Skeletal muscle tissue (tissue), 4 donors: ENCODE data around the gene AFF1. TPM values are rescaled to one million over a fixed set of nuclear protein-coding genes. Genes with fewer than 3 reads are reported as not detected.
"Not testable (repeated sequence)": the region's sequence is repeated elsewhere in the genome, so short reads cannot be mapped to it uniquely, and the experiment has no call there.

Experiments
- H3K27ac ChIP-seq: one replicate; pipeline ENCODE4 v1.7.0; 2013; ENCODE audit warnings: mild to moderate bottlenecking, low read depth, low read length, inconsistent platforms
- H3K27me3 ChIP-seq, 3 donors: one replicate each; pipeline ENCODE4 v1.7.0; 2013; ENCODE audit warnings: low read length in 3 of 3; ENCODE audit not compliant: control insufficient read depth in 3 of 3, insufficient read depth in 3 of 3
- H3K36me3 ChIP-seq, 3 donors: one replicate each; pipeline ENCODE4 v1.7.0; 2013; ENCODE audit warnings: low read length in 3 of 3; ENCODE audit not compliant: control insufficient read depth in 3 of 3, insufficient read depth in 3 of 3
- H3K4me1 ChIP-seq, 3 donors: one replicate each; pipeline ENCODE4 v1.7.0; 2013; ENCODE audit warnings: low read length in 3 of 3, mild to moderate bottlenecking in 3 of 3; ENCODE audit not compliant: control insufficient read depth in 3 of 3, insufficient read depth in 3 of 3
- H3K4me3 ChIP-seq, 3 donors: one replicate each; pipeline ENCODE4 v1.7.0; 2013; ENCODE audit warnings: low read length in 3 of 3
- H3K9ac ChIP-seq, 3 donors: one replicate each; pipeline ENCODE4 v1.7.0; 2013; ENCODE audit warnings: low read length in 3 of 3, mild to moderate bottlenecking in 3 of 3, moderate library complexity in 2 of 3, low read depth in 1 of 3
- H3K9me3 ChIP-seq, 3 donors: one replicate each; pipeline ENCODE4 v1.7.0; 2013; ENCODE audit warnings: low read length in 3 of 3; ENCODE audit not compliant: control insufficient read depth in 3 of 3
- total RNA-seq: library from RNA; depleted of rRNA; stranded (reverse); fragments of >200 nt; gene quantifications from one replicate; pipeline ENCODE4 v1.2.3, GENCODE V29; 2014
- donor health status: Osteomylitis.

The AFF1 gene
- total RNA-seq, 1 donor from 2014 or later, result 21.9 TPM

DNA sequence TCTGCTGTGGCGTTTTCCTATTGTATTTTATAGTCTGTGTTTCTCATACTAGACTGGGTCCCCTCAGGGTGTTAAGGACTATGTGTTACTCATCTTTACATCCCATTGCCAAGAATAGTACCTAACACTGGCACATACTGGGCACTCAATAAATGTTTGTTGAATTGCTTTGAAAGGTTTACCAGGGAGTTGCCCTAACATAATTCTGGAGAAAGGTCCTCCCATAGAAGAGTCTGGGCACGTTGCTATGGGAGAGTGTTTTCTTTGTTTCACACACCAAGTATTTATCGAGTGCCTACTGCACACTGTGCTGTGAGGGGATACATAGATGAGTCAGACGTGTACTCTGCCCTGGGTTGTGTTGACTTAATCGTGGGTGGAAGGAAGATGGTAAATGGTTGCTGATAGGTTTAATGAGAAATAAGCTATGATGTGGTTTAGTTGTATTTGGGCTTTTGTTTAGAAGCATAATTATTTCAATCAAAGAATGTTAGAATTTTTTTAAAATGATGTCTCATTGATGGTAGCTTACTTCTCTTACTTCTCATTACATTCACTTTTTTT, 42.9 kb downstream of the AFF1 start:
- Histone ChIP-seq H3K36me3 (peaks cover 0 to 8% (median 0%) of the 10 kb centered on the region in 3 donors), H3K27ac (no peak overlapping the region), H3K9ac (no peak overlapping the region), H3K4me3 (no peak overlapping the region), H3K9me3 (no peaks in the 10 kb centered on the region), H3K4me1 (peaks cover 3 to 5% (median 4%) of the 10 kb centered on the region in 3 donors), H3K27me3 (no peaks in the 10 kb centered on the region)

DNA sequence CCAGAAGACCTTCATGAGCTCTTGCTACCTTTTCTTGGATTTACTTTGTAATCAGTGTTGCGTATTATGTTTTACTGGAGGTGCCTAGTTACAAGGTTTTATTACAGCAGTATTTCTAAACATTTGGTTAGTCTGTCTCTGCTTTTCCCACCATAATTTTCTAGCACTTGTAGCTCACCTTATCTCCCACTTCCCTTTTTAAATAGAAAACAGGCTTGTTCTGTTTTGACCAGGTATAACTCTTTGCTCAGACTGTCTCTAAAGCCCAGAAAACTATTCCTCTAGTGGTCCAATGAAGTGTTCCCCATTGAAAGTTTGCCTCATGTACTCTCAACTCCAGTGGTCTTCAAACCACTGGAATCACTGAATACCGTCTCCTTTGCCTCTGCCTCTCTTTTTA, 43.9 kb downstream of the AFF1 start:
- no peaks in the 10 kb centered on the region for H3K9me3 ChIP-seq

DNA sequence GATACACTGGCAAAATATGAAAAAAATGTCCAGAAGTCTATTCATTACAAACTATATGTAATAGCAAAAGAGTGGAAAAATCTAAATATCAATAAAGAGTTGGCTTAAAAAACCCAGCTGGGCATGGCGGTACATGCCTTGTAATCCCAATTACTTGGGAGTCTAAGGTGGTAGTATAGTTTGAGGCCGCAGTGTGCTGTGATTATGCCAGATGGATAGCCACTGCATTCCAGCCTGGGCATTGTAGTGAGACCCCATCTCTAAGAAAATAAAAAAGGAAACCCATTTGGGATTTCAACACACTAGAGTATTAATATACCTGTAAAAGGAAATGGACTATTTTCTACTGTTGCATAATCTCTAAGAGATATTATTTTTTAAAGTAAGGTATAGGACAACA, 45.4 kb downstream of the AFF1 start:
- Histone ChIP-seq H3K27ac (no peak overlapping the region), H3K4me1 (no peaks in the 10 kb centered on the region), H3K36me3 (peaks cover 0 to 8% (median 0%) of the 10 kb centered on the region in 3 donors), H3K4me3 (no peak overlapping the region), H3K9ac (no peak overlapping the region), H3K9me3 (no peaks in the 10 kb centered on the region), H3K27me3 (no peaks in the 10 kb centered on the region)

More for the DNA sequence above, 43.9 kb downstream of the AFF1 start:
- Histone ChIP-seq H3K4me3 (no peak overlapping the region), H3K27ac (no peak overlapping the region), H3K9ac (no peak overlapping the region), H3K36me3 (peaks cover 0 to 8% (median 0%) of the 10 kb centered on the region in 3 donors), H3K4me1 (no peaks in the 10 kb centered on the region), H3K27me3 (no peaks in the 10 kb centered on the region)

DNA sequence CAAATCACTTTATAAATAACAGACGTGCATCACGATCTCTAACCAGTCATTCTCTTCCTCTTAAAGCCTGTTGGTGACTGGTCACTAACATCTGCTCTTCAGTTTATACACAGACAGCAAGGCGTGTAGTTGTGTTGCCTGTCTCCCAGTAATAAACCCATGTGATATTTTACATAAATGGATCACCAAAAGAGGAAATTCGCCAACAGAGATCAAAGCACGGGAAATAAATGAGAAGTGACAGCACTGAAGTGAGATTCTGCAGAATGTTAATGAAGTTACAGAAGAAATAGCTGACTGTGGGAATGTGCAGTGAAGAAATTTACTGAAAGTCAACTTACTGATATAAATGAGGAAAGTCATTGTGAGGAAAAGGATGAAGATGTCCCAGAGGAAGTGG, 47.0 kb downstream of the AFF1 start:
- no peak overlapping the region for H3K27ac ChIP-seq
- no peaks in the 10 kb centered on the region for H3K4me1 ChIP-seq
- no peaks in the 10 kb centered on the region for H3K9me3 ChIP-seq
- H3K36me3 ChIP-seq, result peaks cover 0 to under 1% (median 0%) of the 10 kb centered on the region in 3 donors
- H3K4me3 ChIP-seq, result no peak overlapping the region
- H3K27me3 ChIP-seq, result no peaks in the 10 kb centered on the region
- H3K9ac ChIP-seq, result no peak overlapping the region

DNA sequence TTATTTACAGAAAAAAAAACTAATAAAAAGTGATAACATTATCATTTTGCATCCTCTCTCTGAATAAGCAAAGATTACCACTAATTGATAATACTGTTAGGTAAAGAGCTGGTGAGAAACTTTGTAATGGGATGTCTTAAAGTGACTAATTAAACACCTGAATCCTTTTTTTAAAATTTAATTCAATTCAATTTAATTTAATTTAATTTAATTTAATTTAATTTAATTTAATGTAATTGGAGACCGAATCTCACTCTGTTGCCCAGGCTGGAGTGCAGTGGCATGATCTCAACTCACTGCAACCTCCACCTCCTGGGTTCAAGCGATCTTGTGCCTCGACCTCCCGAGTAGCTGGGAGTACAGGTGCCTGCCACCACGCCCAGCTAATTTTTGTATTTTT, 51.0 kb downstream of the AFF1 start:
- not testable (repeated sequence) for H3K4me3 ChIP-seq, H3K9ac ChIP-seq

DNA sequence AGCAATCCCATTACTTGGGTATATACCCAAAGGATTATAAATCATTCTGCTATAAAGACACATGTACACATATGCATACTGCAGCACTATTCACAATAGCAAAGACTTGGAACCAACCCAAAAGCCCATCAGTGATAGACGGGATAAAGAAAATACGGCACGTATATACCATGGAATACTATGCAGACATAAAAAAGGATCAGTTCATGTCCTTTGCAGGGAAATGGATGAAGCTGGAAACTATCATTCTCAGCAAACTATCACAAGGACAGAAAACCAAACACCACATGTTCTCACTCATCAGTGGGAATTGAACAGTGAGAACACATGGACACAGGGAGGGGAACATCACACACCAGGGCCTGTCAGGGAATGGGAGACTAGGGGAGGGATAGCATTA, 54.8 kb downstream of the AFF1 start:
- not testable (repeated sequence) for H3K9me3 ChIP-seq, H3K4me1 ChIP-seq, H3K27ac ChIP-seq, H3K4me3 ChIP-seq, H3K9ac ChIP-seq, H3K27me3 ChIP-seq, H3K36me3 ChIP-seq

More for the DNA sequence above, 51.0 kb downstream of the AFF1 start:
- H3K27ac ChIP-seq, H3K36me3 ChIP-seq, H3K27me3 ChIP-seq, H3K9me3 ChIP-seq, H3K4me1 ChIP-seq: not testable (repeated sequence)

DNA sequence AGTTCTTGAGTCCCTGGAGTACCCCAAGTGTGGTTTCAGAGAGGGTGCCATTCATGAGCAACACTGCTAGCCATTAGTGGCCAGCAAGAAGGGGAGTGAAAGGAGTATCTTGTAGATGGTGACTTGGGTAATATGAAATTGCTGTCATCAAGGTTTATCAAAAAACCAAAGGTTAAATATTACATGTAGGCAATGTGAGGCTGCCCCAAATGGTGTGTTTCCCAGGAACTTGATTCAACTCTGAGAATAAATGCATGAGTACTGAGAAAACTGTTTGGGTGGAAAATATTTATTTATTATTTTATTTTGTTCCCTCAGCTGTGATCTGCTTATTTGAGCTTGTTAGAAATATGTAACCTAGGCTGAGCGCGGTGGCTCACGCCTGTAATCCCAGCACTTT, 55.7 kb downstream of the AFF1 start:
- H3K4me1 ChIP-seq, result no peaks in the 10 kb centered on the region
- H3K27me3 ChIP-seq, result no peaks in the 10 kb centered on the region
- no peak overlapping the region for H3K4me3 ChIP-seq
- no peak overlapping the region for H3K9ac ChIP-seq
- no peaks in the 10 kb centered on the region for H3K9me3 ChIP-seq
- no peaks in the 10 kb centered on the region for H3K36me3 ChIP-seq
- H3K27ac ChIP-seq, result no peak overlapping the region

DNA sequence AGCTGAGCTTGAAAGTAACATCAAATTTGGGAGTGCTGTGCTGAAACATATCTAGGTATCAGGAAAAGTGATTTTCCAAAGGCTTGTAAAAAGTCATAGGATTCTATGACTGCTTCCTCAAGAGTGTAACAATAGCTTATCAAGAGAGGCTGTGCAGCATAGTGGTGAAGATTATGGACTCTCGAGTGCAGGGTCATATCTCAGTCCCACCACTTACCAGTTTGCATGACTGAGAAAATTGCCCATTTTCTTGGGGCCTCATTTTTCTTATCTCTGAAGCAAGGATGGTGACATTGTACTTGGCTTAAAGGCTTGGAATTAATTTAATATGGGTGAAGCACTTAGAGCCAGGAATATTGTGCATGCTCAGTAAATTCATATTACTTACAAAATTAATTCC, 57.2 kb downstream of the AFF1 start:
- Histone ChIP-seq H3K4me3 (no peak overlapping the region), H3K27me3 (no peaks in the 10 kb centered on the region), H3K9me3 (no peaks in the 10 kb centered on the region), H3K4me1 (no peaks in the 10 kb centered on the region), H3K36me3 (no peaks in the 10 kb centered on the region), H3K9ac (no peak overlapping the region), H3K27ac (no peak overlapping the region)

DNA sequence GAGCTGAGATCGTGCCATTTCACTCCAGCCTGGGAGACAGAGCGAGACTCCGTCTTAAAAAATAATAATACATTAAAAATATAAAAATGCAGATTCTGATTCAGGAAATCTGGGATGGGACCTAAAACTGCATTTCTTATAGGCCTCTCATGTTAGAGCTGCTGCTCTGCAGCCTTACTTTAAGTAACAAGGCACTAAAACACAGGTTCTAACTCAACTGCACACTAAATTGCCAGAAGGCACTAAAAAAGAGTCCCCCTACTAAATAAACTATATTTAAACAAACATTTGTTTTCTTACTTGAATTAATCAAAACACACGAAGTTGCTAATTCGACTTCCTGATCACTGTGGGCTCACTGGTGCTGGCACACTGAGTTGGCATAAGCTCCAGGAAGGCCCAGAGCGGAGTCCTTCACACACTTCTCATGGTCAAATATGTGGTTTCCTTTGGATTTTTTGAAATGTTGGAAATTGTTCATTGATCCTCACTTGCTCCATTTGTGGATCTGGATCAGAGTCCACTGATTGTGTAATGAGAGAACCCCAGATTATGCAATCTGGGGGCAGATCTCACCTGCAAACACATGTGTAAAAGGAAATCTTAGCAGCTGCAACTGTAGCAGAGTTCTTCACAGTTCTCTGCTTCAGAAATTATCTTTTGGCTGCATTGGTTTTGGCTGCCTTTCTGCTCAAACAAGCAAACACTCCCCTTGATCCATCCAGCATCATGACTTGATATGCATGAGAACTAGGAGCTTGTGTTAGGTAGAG, 59.3 kb downstream of the AFF1 start:
- Histone ChIP-seq H3K36me3 (no peaks in the 10 kb centered on the region), H3K4me3 (no peak overlapping the region), H3K27ac (no peak overlapping the region), H3K27me3 (no peaks in the 10 kb centered on the region), H3K9me3 (no peaks in the 10 kb centered on the region), H3K4me1 (peaks cover 0 to 3% (median 0%) of the 10 kb centered on the region in 3 donors), H3K9ac (no peak overlapping the region)

DNA sequence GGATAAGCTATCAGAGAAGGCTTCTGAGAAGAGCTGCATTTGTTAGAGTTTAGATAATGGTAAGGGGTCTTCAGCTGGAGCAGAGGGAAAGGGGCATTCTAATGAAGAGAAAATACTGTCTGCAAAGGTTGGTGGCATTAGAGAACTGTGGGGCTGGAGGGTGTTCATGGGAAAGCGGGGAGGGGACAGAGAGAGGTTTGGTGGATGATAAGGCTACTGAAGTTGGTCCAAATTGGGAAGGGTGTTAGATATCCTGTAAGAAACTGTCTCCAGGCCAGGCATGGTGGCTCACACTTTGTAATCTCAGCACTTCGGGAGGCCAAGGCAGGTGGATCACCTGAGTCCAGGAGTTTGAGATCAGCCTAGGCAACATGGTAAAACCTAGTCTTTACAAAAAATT, 59.9 kb downstream of the AFF1 start:
- Histone ChIP-seq H3K9me3 (no peaks in the 10 kb centered on the region), H3K4me1 (peaks cover 0 to 3% (median 0%) of the 10 kb centered on the region in 3 donors), H3K4me3 (no peak overlapping the region), H3K27ac (no peak overlapping the region), H3K27me3 (no peaks in the 10 kb centered on the region), H3K36me3 (no peaks in the 10 kb centered on the region), H3K9ac (no peak overlapping the region)
